ENCODE data around the gene DTNA.

DTNA gene

DNA sequence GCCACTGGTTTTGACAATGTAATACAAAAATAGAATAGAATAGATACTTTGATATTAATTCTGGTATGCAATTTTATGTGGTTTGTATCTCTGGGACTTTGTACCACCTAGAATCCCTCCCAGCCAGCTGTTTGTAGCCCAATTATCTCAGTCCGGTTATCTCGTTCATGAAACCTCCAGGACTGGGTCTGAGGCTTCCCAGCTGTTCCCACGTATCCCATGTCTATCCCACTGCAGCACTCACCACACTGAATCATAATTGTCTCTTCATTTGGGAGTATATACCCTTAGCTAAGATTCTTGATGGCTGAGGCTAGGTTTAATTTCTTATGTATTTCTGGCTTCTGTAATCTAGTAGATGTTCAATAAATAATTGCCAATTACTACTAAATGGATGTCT, 226.7 kb downstream of the DTNA start:
- H3K4me1 ChIP-seq (ENCODE audit: insufficient read depth, low read length), result no peaks in the 10 kb centered on the region
- H3K36me3 ChIP-seq (ENCODE audit: insufficient read depth, low read length), result no peaks in the 10 kb centered on the region
- no peaks in the 10 kb centered on the region for H3K79me2 ChIP-seq (ENCODE audit: insufficient read depth, low read length)
- no peak overlapping the region for H2AFZ ChIP-seq (ENCODE audit: low read depth, low read length)
- no peak for TF ChIP-seq EZH2 (IDR thresholded peaks at IDR 0.05; ENCODE audit: borderline replicate concordance, low read depth, low read length, severe bottlenecking)
- TF ChIP-seq, protein P1, sequence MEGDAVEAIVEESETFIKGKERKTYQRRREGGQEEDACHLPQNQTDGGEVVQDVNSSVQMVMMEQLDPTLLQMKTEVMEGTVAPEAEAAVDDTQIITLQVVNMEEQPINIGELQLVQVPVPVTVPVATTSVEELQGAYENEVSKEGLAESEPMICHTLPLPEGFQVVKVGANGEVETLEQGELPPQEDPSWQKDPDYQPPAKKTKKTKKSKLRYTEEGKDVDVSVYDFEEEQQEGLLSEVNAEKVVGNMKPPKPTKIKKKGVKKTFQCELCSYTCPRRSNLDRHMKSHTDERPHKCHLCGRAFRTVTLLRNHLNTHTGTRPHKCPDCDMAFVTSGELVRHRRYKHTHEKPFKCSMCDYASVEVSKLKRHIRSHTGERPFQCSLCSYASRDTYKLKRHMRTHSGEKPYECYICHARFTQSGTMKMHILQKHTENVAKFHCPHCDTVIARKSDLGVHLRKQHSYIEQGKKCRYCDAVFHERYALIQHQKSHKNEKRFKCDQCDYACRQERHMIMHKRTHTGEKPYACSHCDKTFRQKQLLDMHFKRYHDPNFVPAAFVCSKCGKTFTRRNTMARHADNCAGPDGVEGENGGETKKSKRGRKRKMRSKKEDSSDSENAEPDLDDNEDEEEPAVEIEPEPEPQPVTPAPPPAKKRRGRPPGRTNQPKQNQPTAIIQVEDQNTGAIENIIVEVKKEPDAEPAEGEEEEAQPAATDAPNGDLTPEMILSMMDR (IDR thresholded peaks at IDR 0.05; ENCODE audit: borderline replicate concordance, extremely low read depth, low read length, poor library complexity, severe bottlenecking), result no peak
- no peak for DNase-seq
- no peak overlapping the region for H3K27ac ChIP-seq (ENCODE audit: low read length)
- no peaks in the 10 kb centered on the region for H3K9me3 ChIP-seq (ENCODE audit: insufficient read depth, low read length, severe bottlenecking)
- H3K9ac ChIP-seq (ENCODE audit: low read depth, low read length), result no peak overlapping the region
- H4K20me1 ChIP-seq (ENCODE audit: insufficient read depth, low read length), result no peaks in the 10 kb centered on the region
- ATAC-seq (ENCODE audit: insufficient read depth, low read depth), result no peak
- H3K27me3 ChIP-seq (ENCODE audit: insufficient read depth, low read length, poor library complexity), result peaks cover 15% of the 10 kb centered on the region
- H3K4me3 ChIP-seq (ENCODE audit: low read depth in 1 of 2, low read length in 2 of 2), result no peak overlapping the region
- no peak overlapping the region for H3K4me2 ChIP-seq (ENCODE audit: insufficient read depth, low read length)

DNA sequence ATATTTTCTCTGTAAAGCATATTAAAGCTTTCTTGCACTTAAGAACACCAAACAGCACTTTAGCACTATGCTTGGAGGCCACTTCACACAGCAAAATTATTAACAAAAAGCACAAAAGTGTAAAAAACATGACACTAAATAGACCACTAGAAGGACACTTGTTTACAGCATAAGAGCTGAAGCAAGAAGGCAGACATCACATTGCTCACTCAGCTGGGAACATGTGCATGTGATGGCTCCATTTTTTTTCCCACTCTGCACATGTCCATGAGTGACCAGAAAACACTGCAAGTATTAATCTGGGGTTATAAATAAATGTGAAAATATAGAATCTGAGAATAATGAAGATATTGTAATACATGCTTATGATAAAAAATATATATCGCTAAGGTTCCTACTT, 228.0 kb downstream of the DTNA start:
- no peaks in the 10 kb centered on the region for H3K4me1 ChIP-seq (ENCODE audit: insufficient read depth, low read length)
- H2AFZ ChIP-seq (ENCODE audit: low read depth, low read length), result no peak overlapping the region
- no peaks in the 10 kb centered on the region for H4K20me1 ChIP-seq (ENCODE audit: insufficient read depth, low read length)
- H3K4me3 ChIP-seq (ENCODE audit: low read depth in 1 of 2, low read length in 2 of 2), result no peak overlapping the region
- H3K27me3 ChIP-seq (ENCODE audit: insufficient read depth, low read length, poor library complexity), result peaks cover 12% of the 10 kb centered on the region
- H3K4me2 ChIP-seq (ENCODE audit: insufficient read depth, low read length), result no peak overlapping the region
- no peak overlapping the region for H3K9ac ChIP-seq (ENCODE audit: low read depth, low read length)
- ATAC-seq (ENCODE audit: insufficient read depth, low read depth) (no peak), DNase-seq (no peak)
- H3K36me3 ChIP-seq (ENCODE audit: insufficient read depth, low read length), result no peaks in the 10 kb centered on the region
- H3K79me2 ChIP-seq (ENCODE audit: insufficient read depth, low read length), result no peaks in the 10 kb centered on the region
- H3K27ac ChIP-seq (ENCODE audit: low read length), result no peak overlapping the region
- no peaks in the 10 kb centered on the region for H3K9me3 ChIP-seq (ENCODE audit: insufficient read depth, low read length, severe bottlenecking)
- TF ChIP-seq, protein P1 (IDR thresholded peaks at IDR 0.05; ENCODE audit: borderline replicate concordance, extremely low read depth, low read length, poor library complexity, severe bottlenecking), result no peak
- TF ChIP-seq EZH2 (IDR thresholded peaks at IDR 0.05; ENCODE audit: borderline replicate concordance, low read depth, low read length, severe bottlenecking), result no peak

All from DND-41 (cell line).